ENCODE results near the gene AKAP4. TPM values are rescaled to one million over a fixed set of nuclear protein-coding genes. Genes with fewer than 3 reads are reported as not detected.

AKAP4 gene, protein sequence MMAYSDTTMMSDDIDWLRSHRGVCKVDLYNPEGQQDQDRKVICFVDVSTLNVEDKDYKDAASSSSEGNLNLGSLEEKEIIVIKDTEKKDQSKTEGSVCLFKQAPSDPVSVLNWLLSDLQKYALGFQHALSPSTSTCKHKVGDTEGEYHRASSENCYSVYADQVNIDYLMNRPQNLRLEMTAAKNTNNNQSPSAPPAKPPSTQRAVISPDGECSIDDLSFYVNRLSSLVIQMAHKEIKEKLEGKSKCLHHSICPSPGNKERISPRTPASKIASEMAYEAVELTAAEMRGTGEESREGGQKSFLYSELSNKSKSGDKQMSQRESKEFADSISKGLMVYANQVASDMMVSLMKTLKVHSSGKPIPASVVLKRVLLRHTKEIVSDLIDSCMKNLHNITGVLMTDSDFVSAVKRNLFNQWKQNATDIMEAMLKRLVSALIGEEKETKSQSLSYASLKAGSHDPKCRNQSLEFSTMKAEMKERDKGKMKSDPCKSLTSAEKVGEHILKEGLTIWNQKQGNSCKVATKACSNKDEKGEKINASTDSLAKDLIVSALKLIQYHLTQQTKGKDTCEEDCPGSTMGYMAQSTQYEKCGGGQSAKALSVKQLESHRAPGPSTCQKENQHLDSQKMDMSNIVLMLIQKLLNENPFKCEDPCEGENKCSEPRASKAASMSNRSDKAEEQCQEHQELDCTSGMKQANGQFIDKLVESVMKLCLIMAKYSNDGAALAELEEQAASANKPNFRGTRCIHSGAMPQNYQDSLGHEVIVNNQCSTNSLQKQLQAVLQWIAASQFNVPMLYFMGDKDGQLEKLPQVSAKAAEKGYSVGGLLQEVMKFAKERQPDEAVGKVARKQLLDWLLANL
- total RNA-seq (2022) (not detected in 2 replicates), Bru-seq, nascent RNA (not detected), BruChase-seq, experiment 1, labeled RNA remaining after a 6-hour chase (not detected), BruChase-seq, experiment 2, labeled RNA remaining after a 2-hour chase (not detected)
- long read RNA-seq: 0 reads

DNA sequence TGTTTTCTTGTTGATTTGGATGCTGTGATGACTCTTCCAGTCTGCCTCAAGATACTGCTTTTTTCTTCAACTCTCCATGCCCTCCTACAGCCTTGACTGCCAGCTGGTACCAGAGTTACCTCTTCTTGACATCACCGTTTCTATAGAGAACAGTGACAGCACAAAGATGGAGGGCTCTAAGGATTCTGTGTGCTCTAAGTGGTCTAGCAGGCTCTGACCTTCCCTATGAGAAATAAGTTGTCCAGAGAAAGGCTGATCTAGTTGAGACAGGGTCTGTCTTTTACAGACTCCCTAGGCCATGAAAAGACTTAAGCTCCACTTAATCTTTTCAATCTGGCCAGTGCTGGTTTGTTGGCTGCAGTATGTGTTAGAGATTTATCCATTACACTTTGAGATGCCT, at the start of gene AKAP4:
Gene AKAP4, minus strand, starts transcription at position 101 of the 400 bp plus-strand sequence. CDS start 118 bp downstream, outside the sequence.
- intact Hi-C loops (cut with micrococcal nuclease): no loop called here
- POLR2A ChIA-PET: no interaction called here
- Mint-ChIP-seq H3K9me3 (ENCODE audit: unreplicated experiment) (no peaks in the 10 kb centered on the region), H3K27me3 (ENCODE audit: insufficient read depth, unreplicated experiment) (peaks cover 48% of the 10 kb centered on the region), H3K36me3 (ENCODE audit: insufficient read depth, unreplicated experiment) (no peaks in the 10 kb centered on the region), H3K4me3 (ENCODE audit: unreplicated experiment) (no peak within 1 kb of the TSS), H3K4me1 (ENCODE audit: insufficient read depth, unreplicated experiment) (peaks cover 6% of the 10 kb centered on the region), H3K27ac (ENCODE audit: low read depth, unreplicated experiment) (no peak within 1 kb of the TSS)
- TF ChIP-seq, protein P1, sequence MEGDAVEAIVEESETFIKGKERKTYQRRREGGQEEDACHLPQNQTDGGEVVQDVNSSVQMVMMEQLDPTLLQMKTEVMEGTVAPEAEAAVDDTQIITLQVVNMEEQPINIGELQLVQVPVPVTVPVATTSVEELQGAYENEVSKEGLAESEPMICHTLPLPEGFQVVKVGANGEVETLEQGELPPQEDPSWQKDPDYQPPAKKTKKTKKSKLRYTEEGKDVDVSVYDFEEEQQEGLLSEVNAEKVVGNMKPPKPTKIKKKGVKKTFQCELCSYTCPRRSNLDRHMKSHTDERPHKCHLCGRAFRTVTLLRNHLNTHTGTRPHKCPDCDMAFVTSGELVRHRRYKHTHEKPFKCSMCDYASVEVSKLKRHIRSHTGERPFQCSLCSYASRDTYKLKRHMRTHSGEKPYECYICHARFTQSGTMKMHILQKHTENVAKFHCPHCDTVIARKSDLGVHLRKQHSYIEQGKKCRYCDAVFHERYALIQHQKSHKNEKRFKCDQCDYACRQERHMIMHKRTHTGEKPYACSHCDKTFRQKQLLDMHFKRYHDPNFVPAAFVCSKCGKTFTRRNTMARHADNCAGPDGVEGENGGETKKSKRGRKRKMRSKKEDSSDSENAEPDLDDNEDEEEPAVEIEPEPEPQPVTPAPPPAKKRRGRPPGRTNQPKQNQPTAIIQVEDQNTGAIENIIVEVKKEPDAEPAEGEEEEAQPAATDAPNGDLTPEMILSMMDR (IDR thresholded peaks at IDR 0.05; ENCODE audit: unreplicated experiment): no peak
- BruUV-seq (replicated peaks): no TSS peak
- DNase-seq (ENCODE audit: unreplicated experiment): no peak
- CTCF ChIA-PET: interaction anchor here (0.5 kb wide), 1 partner anchor 358 kb away, joined by 3 read pairs; no protein-coding TSS in a partner anchor

DNA sequence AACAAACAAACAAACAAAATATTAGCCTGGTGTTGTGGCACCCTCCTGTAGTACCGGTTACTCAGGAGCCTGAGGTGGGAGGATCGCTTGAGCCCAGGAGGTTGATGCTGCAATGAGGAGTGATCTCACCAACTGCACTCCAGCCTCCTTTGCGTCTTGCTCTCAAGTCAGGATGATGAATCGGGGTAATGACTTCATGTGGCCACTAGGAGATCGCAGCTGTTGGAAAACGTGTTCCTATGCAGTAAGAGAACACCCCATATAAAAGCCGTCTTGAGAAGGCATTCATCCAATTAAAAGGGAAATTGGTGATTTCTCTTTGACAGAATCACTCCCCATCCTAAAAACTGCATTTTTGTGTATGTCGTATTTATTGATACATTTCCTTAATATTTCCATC, 10.7 kb upstream of the AKAP4 start:
- Mint-ChIP-seq H3K27me3 (ENCODE audit: insufficient read depth, unreplicated experiment) (peaks cover 10% of the 10 kb centered on the region), H3K4me3 (ENCODE audit: unreplicated experiment) (no peak overlapping the region), H3K27ac (ENCODE audit: low read depth, unreplicated experiment) (no peak overlapping the region), H3K9me3 (ENCODE audit: unreplicated experiment) (no peaks in the 10 kb centered on the region), H3K36me3 (ENCODE audit: insufficient read depth, unreplicated experiment) (no peaks in the 10 kb centered on the region), H3K4me1 (ENCODE audit: insufficient read depth, unreplicated experiment) (no peaks in the 10 kb centered on the region)
- peak; percentile 36 for DNase-seq (ENCODE audit: unreplicated experiment)
- TF ChIP-seq, protein P1 (IDR thresholded peaks at IDR 0.05; ENCODE audit: unreplicated experiment): peak; percentile 28
- intact Hi-C loops (cut with micrococcal nuclease): no loop called here
- POLR2A ChIA-PET: no interaction called here
- BruUV-seq (replicated peaks): no TSS peak
- CTCF ChIA-PET: interaction anchor here (1.1 kb wide), 1 partner anchor 27 kb away, joined by 3 read pairs; no protein-coding TSS in a partner anchor

DNA sequence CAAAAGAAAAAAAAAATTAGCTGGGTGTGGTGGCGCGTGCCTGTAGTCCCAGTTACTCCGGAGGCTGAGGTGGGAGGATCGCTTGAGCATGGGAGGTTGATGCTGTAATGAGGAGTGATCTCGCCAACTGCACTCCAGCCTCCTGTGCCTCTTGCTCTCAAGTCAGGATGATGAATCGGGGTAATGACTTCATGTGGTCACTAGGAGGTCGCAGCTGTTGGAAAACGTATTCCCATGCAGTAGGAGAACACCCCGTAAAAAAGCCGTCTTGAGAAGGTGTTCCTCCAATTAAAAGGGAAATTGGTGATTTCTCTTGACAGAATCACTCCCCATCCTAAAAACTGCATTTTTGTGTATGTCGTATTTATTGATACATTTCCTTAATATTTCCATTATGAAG, 5.9 kb upstream of the AKAP4 start:
- TF ChIP-seq, protein P1 (IDR thresholded peaks at IDR 0.05; ENCODE audit: unreplicated experiment): no peak
- ChIA-PET CTCF (interaction anchor here (1.2 kb wide), 1 partner anchor 291 kb away, joined by 5 read pairs; no protein-coding TSS in a partner anchor), POLR2A (no interaction called here)
- H3K4me3 Mint-ChIP-seq (ENCODE audit: unreplicated experiment): no peak overlapping the region
- intact Hi-C loops (cut with micrococcal nuclease): no loop called here
- DNase-seq (ENCODE audit: unreplicated experiment): no peak
- no peaks in the 10 kb centered on the region for H3K36me3 Mint-ChIP-seq (ENCODE audit: insufficient read depth, unreplicated experiment)
- BruUV-seq (replicated peaks): no TSS peak
- peaks cover 23% of the 10 kb centered on the region for H3K27me3 Mint-ChIP-seq (ENCODE audit: insufficient read depth, unreplicated experiment)
- no peak overlapping the region for H3K27ac Mint-ChIP-seq (ENCODE audit: low read depth, unreplicated experiment)
- H3K4me1 Mint-ChIP-seq (ENCODE audit: insufficient read depth, unreplicated experiment): peaks cover 6% of the 10 kb centered on the region
- H3K9me3 Mint-ChIP-seq (ENCODE audit: unreplicated experiment): no peaks in the 10 kb centered on the region

Measured in MCF 10A (cell line).